ENCODE data around the gene PRR7.

Gene PRR7

GRCh38 chr5:177466861-177467260 is 20.2 kb downstream of the PRR7 start:
- no peak for FAIRE-seq
- DNase-seq (ENCODE audit: insufficient read length, low spot score): no peak

GRCh38 chr5:177467436-177467835 is 20.8 kb downstream of the PRR7 start:
- FAIRE-seq (no peak), DNase-seq (ENCODE audit: insufficient read length, low spot score) (no peak)

DNA sequence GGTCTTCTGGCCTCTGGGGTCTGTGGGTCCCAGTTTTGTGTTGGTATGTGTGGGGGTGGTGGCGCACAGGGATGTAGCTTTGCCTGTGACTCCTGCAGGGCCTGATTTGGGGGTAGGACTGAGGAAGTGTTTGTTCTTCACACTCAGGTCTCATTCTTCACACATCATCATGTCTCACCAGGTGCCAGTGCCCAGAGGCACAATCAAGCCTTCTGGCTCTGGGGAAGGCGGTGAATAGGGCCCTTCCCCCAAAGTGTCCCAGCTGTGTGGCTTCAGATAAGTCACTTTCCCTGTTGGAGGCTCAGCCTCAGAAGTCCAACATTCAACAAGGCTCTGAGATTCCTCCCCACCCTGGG is 21.7 kb downstream of the PRR7 start:
- DNase-seq (ENCODE audit: insufficient read length, low spot score): no peak
- FAIRE-seq: no peak

DNA sequence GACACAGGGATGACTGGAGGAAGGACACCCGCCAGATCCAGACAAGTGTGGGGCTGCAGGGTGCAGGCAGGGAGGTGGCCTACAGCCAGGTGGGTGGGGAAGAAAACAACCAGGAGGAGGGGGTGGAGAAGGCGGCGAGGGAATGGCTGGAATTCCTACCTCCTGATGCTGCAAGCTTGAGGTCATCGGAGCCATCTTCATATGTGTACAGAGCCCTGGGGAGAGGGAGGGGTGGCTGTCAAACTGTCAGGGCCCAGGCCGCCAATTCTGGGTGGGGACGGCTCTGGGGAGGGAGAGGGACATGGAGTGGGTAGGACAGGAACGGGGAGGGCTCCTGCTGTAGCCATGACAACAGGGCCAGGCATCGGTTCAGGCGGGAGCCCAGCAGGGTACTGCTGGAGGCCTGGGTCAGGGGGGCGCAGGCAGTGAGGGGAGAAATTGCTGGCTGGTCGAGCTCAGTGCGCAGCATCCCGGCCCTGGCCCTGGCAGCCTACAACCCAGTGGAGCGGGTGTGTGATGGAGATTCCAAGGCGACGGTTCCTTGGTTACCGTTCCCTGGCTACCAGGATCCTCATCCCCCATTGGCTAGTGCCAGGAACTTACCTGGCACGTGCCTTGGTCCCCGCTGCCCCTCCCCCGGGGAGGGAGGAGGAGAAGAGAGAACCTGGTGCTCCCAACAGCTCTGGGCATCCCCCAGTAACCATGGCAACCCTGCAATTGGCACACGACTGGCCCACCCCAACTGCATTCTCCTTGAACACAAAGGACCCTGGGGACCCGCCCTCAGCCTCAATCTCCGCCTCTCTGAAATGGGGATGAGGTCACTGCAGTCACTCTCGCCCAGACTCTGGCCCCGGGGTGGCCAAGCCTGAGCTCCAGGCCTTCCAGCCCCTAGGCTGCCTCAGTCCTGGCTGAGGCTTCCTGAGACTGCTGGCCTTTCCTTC is 22.3 kb downstream of the PRR7 start:
- DNase-seq (ENCODE audit: insufficient read length, low spot score): no peak
- FAIRE-seq: no peak

DNA sequence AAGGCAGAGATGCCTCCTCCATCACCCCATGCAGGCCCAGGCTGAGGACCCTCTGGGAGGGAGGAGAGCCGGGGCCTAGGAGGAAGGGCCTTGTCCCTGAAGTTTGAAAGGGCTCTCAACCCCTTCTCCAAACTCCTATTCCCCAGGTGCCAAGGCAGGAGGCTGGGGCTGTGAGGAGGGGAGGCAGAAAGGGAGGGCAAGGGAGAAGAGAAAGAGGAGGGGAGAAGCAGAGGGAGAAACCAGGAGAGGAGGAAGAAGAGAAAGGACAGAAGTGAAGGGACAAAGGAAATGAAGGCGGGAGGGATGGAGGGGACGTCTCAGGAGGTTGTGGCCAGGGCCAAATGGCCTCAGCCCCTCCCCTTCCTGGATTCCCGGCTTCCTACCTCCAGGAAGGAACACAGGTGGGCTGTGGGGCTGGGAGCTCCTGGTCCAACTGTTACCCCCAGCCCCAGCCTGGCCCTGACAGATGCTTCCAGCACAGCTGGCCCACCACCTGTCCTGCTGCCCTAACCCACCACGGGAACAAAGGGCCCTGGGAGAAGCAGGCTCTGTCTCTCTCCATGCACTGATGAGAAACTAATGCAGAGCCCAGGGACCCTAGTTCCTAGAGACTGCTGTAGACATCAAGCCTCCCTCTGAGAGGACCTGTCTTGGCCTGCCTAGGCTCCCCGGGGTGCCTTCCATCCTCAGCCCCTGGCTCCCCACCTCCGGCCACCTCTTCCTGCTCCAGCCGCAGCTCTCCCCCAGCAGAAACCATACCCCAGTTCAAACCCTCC is 23.3 kb downstream of the PRR7 start:
- DNase-seq (ENCODE audit: insufficient read length, low spot score): no peak
- FAIRE-seq: no peak

DNA sequence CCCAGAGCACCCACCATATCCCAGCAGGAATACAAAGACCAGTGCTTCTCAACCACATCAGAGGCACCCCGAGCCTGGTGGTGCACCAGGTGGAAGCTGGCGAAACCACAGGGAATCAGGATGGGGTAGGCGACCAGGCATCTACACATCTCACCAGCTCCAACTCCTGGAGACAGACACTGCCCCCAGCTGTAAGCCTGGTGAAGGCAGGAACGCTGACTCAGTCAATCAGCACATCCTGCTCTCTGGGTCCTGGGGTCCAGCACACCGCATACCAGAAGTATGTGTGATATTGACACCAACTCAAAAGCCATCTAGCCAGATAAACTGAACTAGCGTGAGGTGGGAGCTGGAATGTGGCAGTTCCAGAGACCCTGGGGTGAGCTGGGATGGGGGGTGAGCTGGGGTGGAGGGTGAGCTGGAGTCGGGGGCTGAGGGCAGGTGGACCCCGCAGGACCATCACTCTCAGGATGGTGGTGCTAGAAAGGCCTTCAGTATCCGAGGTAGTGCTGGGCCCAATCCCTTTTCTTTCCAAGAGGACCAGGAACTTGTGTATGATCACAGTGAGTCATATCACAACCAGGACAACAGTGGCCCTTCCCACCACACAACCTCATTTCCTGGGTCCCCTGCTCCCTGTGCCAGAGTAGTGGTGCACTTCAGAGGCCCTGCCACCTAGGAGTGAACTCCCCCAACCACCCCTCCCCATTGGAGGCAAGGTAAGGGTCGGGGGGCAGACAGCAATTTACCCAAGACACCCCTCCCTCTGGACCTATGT is 24.3 kb downstream of the PRR7 start:
- DNase-seq (ENCODE audit: insufficient read length, low spot score) (no peak), FAIRE-seq (no peak)

DNA sequence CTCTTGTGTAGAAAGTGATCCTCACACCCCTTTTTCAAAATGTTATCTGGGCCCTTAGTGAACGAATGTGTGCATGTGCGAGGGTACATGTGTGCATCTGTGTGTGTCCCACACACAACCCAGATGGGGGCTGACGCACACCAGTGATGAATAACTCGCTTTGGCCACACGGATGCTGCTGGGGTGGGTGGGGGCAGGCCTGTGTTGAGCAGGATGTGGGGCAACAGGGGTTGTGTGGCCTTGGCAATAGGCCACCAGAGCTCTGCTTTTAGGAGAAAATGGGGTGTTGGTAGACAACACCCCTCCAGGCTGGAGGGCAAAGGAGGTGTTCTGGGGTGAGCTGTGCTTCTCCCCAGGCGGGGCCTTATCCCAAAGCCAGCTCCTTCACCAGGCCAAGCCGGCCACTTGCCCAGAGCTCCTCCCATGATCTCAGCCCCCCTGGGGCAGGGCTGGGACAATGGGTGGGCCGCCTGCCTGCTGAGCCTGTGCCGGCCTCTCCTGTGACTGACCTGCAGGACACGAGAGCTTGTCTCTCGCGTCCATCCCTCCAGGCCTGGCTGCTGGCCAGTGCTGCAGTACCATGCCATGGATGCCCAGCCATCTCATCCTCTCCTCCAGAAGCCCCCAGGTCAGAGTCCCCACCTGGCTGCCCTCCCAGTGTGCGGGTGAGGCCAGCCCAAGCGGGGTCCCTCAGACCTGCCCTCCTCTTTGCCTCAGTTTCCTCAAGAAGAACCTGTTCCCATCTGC is 25.2 kb downstream of the PRR7 start:
- FAIRE-seq (no peak), DNase-seq (ENCODE audit: insufficient read length, low spot score) (no peak)

- FAIRE-seq (peak; percentile 49), DNase-seq (ENCODE audit: insufficient read length, low spot score) (peak; percentile 92)
These were observed 26.1 kb downstream of the PRR7 start for GRCh38 chr5:177472460-177473442.

GRCh38 chr5:177473443-177474001 is 26.9 kb downstream of the PRR7 start, which contains the start of gene DBN1:
DBN1 (minus strand) TSS chr5:177473634; CDS start chr5:177473521, 113 bp downstream.
- peak; percentile 76 for DNase-seq (ENCODE audit: insufficient read length, low spot score)

GRCh38 chr5:177474002-177474476 is 27.4 kb downstream of the PRR7 start:
- DNase-seq (ENCODE audit: insufficient read length, low spot score): no peak
- no peak for FAIRE-seq

More at GRCh38 chr5:177473443-177474001, 26.9 kb downstream of the PRR7 start, which contains the start of gene DBN1:
- no peak for FAIRE-seq

DNA sequence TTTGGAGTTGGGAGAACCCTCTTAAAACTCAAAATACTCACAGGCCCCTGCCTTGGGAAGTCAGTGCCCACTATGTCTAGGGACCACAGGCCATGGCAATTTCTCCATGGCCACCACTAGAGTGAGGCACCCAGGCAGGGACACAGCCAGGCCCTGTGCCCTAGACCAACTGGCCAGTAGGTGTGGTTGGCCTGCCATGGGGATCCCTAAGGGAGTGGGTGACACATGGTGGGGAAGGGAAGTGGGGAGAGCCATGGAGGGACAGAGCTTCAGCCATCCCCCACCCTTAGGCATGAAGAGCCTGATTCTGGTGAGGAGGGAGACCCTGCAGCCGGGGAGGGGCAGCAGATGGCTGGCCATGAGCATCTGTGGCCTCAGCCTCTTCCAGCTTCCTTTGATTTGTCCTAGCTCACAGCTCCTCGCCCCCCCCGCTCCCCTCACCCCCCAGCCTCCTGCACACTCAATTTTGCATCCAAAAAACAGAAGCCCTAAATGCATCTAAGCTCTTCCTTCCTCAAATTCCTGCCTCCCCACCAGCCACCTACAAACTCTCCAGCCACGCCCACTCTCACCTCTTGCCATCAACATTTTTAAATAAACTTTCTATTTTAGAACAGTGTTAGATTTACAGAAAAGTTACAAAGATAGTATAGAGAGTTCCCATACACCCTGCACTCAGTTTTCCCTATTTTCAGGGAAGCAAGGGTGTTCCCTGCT is 28.4 kb downstream of the PRR7 start:
- DNase-seq (ENCODE audit: insufficient read length, low spot score): no peak
- no peak for FAIRE-seq

- no peak for DNase-seq (ENCODE audit: insufficient read length, low spot score)
- FAIRE-seq: no peak
These were observed 29.2 kb downstream of the PRR7 start for GRCh38 chr5:177475563-177476427.

DNA sequence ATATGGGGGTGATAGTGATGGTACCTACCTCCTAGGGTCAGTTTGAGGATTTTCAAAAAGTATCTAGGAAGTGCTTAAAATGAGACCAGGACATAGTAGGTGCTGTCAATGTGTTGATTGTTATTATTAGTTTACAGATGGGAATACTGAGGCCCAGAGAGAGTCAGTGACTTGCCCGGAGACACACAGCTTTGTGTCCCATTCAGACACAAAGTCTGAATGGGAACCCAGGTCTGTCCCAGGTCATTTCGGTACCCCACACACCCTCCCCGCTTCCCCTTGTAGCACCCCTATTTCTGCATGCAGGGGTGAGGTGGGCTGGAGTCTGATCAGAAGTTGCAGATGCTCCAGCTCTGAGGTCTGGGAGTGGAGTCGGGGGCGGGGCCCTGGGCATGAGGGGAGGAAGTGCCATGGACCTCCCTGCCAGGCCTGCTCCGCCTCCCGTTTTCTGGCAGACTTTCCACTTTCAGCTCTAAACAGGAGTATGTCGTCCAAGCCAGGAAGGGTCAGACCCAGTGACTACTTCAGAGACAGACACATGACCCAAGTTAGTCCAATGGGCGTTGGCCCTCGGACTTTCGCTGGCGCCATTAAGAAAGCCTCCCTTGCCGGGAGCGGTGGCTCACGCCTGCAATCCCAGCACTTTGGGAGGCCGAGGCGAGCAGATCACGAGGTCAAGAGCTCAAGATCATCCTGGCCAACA is 30.1 kb downstream of the PRR7 start:
- FAIRE-seq: no peak

GRCh38 chr5:177477701-177478477 is 31.3 kb downstream of the PRR7 start:
- no peak for FAIRE-seq

More for the DNA sequence above, 30.1 kb downstream of the PRR7 start:
- no peak for DNase-seq (ENCODE audit: insufficient read length, low spot score)

More at GRCh38 chr5:177477701-177478477, 31.3 kb downstream of the PRR7 start:
- DNase-seq (ENCODE audit: insufficient read length, low spot score): no peak
